Immature natural killer cell (primary cell): Measurements from ENCODE around the gene RRAGC. TPM values are rescaled to one million over a fixed set of nuclear protein-coding genes. Genes with fewer than 3 reads are reported as not detected.
A peak's percentile ranks its signal among the peaks of the same experiment; 100 is the strongest.
"Not testable (repeated sequence)": the region's sequence is repeated elsewhere in the genome, so short reads cannot be mapped to it uniquely, and the experiment has no call there.

ENCODE experiments used
- DNase-seq, 3 donors: peaks; one replicate each; pipeline ENCODE4 v3.0.0; 2022; ENCODE audit warnings: mixed read lengths in 1 of 3
- H3K27ac Mint-ChIP-seq, 6 donors: one replicate each; pipeline ENCODE4 v1.8.0; 2020; ENCODE audit warnings: mixed read lengths in 6 of 6, mild to moderate bottlenecking in 5 of 6, inconsistent platforms in 4 of 6, moderate library complexity in 3 of 6
- H3K27me3 Mint-ChIP-seq, 3 donors: one replicate each; pipeline ENCODE4 v1.8.0; 2020 to 2021; ENCODE audit warnings: low read depth in 3 of 3, mild to moderate bottlenecking in 3 of 3, mixed read lengths in 3 of 3, moderate library complexity in 3 of 3, inconsistent platforms in 1 of 3
- H3K36me3 Mint-ChIP-seq, 3 donors: one replicate each; pipeline ENCODE4 v1.8.0; 2020; ENCODE audit warnings: mixed read lengths in 3 of 3, inconsistent platforms in 2 of 3, mild to moderate bottlenecking in 2 of 3
- H3K4me1 Mint-ChIP-seq, 2 donors: one replicate each; pipeline ENCODE4 v1.8.0; 2020; ENCODE audit warnings: inconsistent platforms in 2 of 2, mild to moderate bottlenecking in 2 of 2, mixed read lengths in 2 of 2, moderate library complexity in 1 of 2
- H3K4me3 Mint-ChIP-seq, 5 donors: one replicate each; pipeline ENCODE4 v1.8.0; 2020; ENCODE audit warnings: mild to moderate bottlenecking in 5 of 5, mixed read lengths in 5 of 5, inconsistent platforms in 3 of 5, moderate library complexity in 3 of 5
- H3K9me3 Mint-ChIP-seq, 6 donors: one replicate each; pipeline ENCODE4 v1.8.0; 2020; ENCODE audit warnings: mild to moderate bottlenecking in 6 of 6, mixed read lengths in 6 of 6, inconsistent platforms in 4 of 6, moderate library complexity in 3 of 6
- polyA plus RNA-seq, 3 donors: library from polyadenylated mRNA; unstranded; fragments of 300-500 nt; fragmentation: Illumina TruSeq; gene quantifications; one replicate each; pipeline ENCODE4 v1.2.3, GENCODE V29; 2021

RRAGC gene
- polyA plus RNA-seq, 3 donors from 2014 or later: 6.3 to 10.3 (median 7.8) TPM

GRCh38 chr1:38839363-38839762, 20.2 kb downstream of the RRAGC start:
- Mint-ChIP-seq H3K9me3 (no peaks in the 10 kb centered on the region), H3K36me3 (peaks cover 20 to 49% (median 30%) of the 10 kb centered on the region in 3 donors), H3K27me3 (no peaks in the 10 kb centered on the region), H3K4me1 (peaks cover 10 to 27% of the 10 kb centered on the region in 2 donors), H3K4me3 (peak overlapping the region in 3 of 5 donors; percentile 35 to 71 (median 49)), H3K27ac (peak overlapping the region in 2 of 6 donors; percentile 16 to 35)
- DNase-seq: no peak

GRCh38 chr1:38836316-38836715, 23.3 kb downstream of the RRAGC start:
- not testable (repeated sequence) for DNase-seq, H3K27ac Mint-ChIP-seq, H3K9me3 Mint-ChIP-seq, H3K4me3 Mint-ChIP-seq, H3K27me3 Mint-ChIP-seq
- peaks cover 12 to 27% (median 12%) of the 10 kb centered on the region in 3 donors for H3K36me3 Mint-ChIP-seq
- H3K4me1 Mint-ChIP-seq: peaks cover 10 to 12% of the 10 kb centered on the region in 2 donors

GRCh38 chr1:38834937-38835827, 24.4 kb downstream of the RRAGC start:
- Mint-ChIP-seq H3K36me3 (peaks cover 9 to 21% (median 12%) of the 10 kb centered on the region in 3 donors), H3K4me1 (peaks cover 5 to 7% of the 10 kb centered on the region in 2 donors), H3K9me3 (no peaks in the 10 kb centered on the region), H3K27me3 (peaks cover 0 to 4% (median 0%) of the 10 kb centered on the region in 3 donors), H3K4me3 (no peak overlapping the region), H3K27ac (no peak overlapping the region)
- peak; percentile 53 to 62 (median 59) for DNase-seq

GRCh38 chr1:38834221-38834782, 25.3 kb downstream of the RRAGC start:
- Mint-ChIP-seq H3K27ac (no peak overlapping the region), H3K36me3 (peaks cover 7 to 17% (median 9%) of the 10 kb centered on the region in 3 donors), H3K4me1 (peaks cover 1 to 2% of the 10 kb centered on the region in 2 donors), H3K4me3 (no peak overlapping the region), H3K9me3 (no peaks in the 10 kb centered on the region), H3K27me3 (peaks cover 0 to 7% (median 2%) of the 10 kb centered on the region in 3 donors)
- no peak for DNase-seq

GRCh38 chr1:38833146-38833545, 26.4 kb downstream of the RRAGC start:
- Mint-ChIP-seq H3K4me1 (no peaks in the 10 kb centered on the region), H3K36me3 (peaks cover 0 to 6% (median 4%) of the 10 kb centered on the region in 3 donors), H3K27me3 (peaks cover 0 to 7% (median 2%) of the 10 kb centered on the region in 3 donors), H3K27ac (no peak overlapping the region), H3K4me3 (no peak overlapping the region), H3K9me3 (no peaks in the 10 kb centered on the region)
- no peak for DNase-seq

GRCh38 chr1:38832370-38832734, 27.2 kb downstream of the RRAGC start:
- H3K36me3 Mint-ChIP-seq: no peaks in the 10 kb centered on the region
- no peak for DNase-seq
- H3K9me3 Mint-ChIP-seq: no peaks in the 10 kb centered on the region
- no peak overlapping the region for H3K4me3 Mint-ChIP-seq
- no peaks in the 10 kb centered on the region for H3K4me1 Mint-ChIP-seq
- peak overlapping the region in 1 of 6 donors; percentile 6 for H3K27ac Mint-ChIP-seq
- H3K27me3 Mint-ChIP-seq: peaks cover 0 to 7% (median 2%) of the 10 kb centered on the region in 3 donors

- Mint-ChIP-seq H3K4me1 (no peaks in the 10 kb centered on the region), H3K27ac (no peak overlapping the region), H3K27me3 (peaks cover 0 to 7% (median 2%) of the 10 kb centered on the region in 3 donors), H3K4me3 (no peak overlapping the region), H3K36me3 (no peaks in the 10 kb centered on the region), H3K9me3 (no peaks in the 10 kb centered on the region)
- no peak for DNase-seq
Measured at GRCh38 chr1:38831731-38832369, 27.7 kb downstream of the RRAGC start.

- H3K36me3 Mint-ChIP-seq: no peaks in the 10 kb centered on the region
- no peak overlapping the region for H3K4me3 Mint-ChIP-seq
- no peak for DNase-seq
- peaks cover 0 to 9% (median 8%) of the 10 kb centered on the region in 3 donors for H3K27me3 Mint-ChIP-seq
- no peak overlapping the region for H3K27ac Mint-ChIP-seq
- H3K9me3 Mint-ChIP-seq: no peaks in the 10 kb centered on the region
- no peaks in the 10 kb centered on the region for H3K4me1 Mint-ChIP-seq
Measured at GRCh38 chr1:38829368-38829767, 30.2 kb downstream of the RRAGC start.

- no peak for DNase-seq
- H3K4me1 Mint-ChIP-seq: no peaks in the 10 kb centered on the region
- peaks cover 0 to 10% (median 8%) of the 10 kb centered on the region in 3 donors for H3K27me3 Mint-ChIP-seq
- no peaks in the 10 kb centered on the region for H3K9me3 Mint-ChIP-seq
- H3K27ac Mint-ChIP-seq: no peak overlapping the region
- H3K36me3 Mint-ChIP-seq: no peaks in the 10 kb centered on the region
- H3K4me3 Mint-ChIP-seq: no peak overlapping the region
Measured at GRCh38 chr1:38827318-38827717, 32.3 kb downstream of the RRAGC start.

- DNase-seq: no peak
- no peak overlapping the region for H3K4me3 Mint-ChIP-seq
- H3K9me3 Mint-ChIP-seq: no peaks in the 10 kb centered on the region
- H3K4me1 Mint-ChIP-seq: no peaks in the 10 kb centered on the region
- H3K36me3 Mint-ChIP-seq: no peaks in the 10 kb centered on the region
- no peak overlapping the region for H3K27ac Mint-ChIP-seq
- H3K27me3 Mint-ChIP-seq: peaks cover 1 to 10% (median 10%) of the 10 kb centered on the region in 3 donors
Measured at GRCh38 chr1:38826886-38827285, 32.7 kb downstream of the RRAGC start.

GRCh38 chr1:38826262-38826661, 33.3 kb downstream of the RRAGC start:
- Mint-ChIP-seq H3K4me1 (no peaks in the 10 kb centered on the region), H3K27ac (no peak overlapping the region), H3K36me3 (no peaks in the 10 kb centered on the region), H3K27me3 (peaks cover 1 to 12% (median 10%) of the 10 kb centered on the region in 3 donors), H3K9me3 (no peaks in the 10 kb centered on the region), H3K4me3 (no peak overlapping the region)
- DNase-seq: no peak

GRCh38 chr1:38820860-38821259, 38.7 kb downstream of the RRAGC start:
- Mint-ChIP-seq H3K4me3 (no peak overlapping the region), H3K36me3 (peaks cover 0 to 3% (median 0%) of the 10 kb centered on the region in 3 donors), H3K4me1 (peaks cover 0 to 10% of the 10 kb centered on the region in 2 donors), H3K27me3 (peaks cover 12 to 38% (median 13%) of the 10 kb centered on the region in 3 donors), H3K27ac (no peak overlapping the region), H3K9me3 (peaks cover 0 to 3% (median 0%) of the 10 kb centered on the region in 6 donors)
- no peak for DNase-seq

- H3K4me3 Mint-ChIP-seq: peak overlapping the region in 1 of 5 donors; percentile 46
- DNase-seq: no peak
- H3K4me1 Mint-ChIP-seq: peaks cover 0 to 10% of the 10 kb centered on the region in 2 donors
- peaks cover 0 to 3% (median 0%) of the 10 kb centered on the region in 3 donors for H3K36me3 Mint-ChIP-seq
- H3K9me3 Mint-ChIP-seq: peaks cover 0 to 3% (median 0%) of the 10 kb centered on the region in 6 donors
- H3K27me3 Mint-ChIP-seq: peaks cover 12 to 38% (median 15%) of the 10 kb centered on the region in 3 donors
- no peak overlapping the region for H3K27ac Mint-ChIP-seq
Measured at GRCh38 chr1:38819516-38819915, 40.1 kb downstream of the RRAGC start.

- peaks cover 0 to 3% (median 0%) of the 10 kb centered on the region in 6 donors for H3K9me3 Mint-ChIP-seq
- H3K4me3 Mint-ChIP-seq: peak overlapping the region in 2 of 5 donors; percentile 5 to 53
- H3K27me3 Mint-ChIP-seq: peaks cover 9 to 38% (median 18%) of the 10 kb centered on the region in 3 donors
- no peak overlapping the region for H3K27ac Mint-ChIP-seq
- peaks cover 0 to 3% (median 0%) of the 10 kb centered on the region in 3 donors for H3K36me3 Mint-ChIP-seq
- peaks cover 0 to 10% of the 10 kb centered on the region in 2 donors for H3K4me1 Mint-ChIP-seq
- DNase-seq: no peak
Measured at GRCh38 chr1:38819040-38819439, 40.5 kb downstream of the RRAGC start.
